ENCODE measurements around the gene FOXI1. TPM values are rescaled to one million over a fixed set of nuclear protein-coding genes. Genes with fewer than 3 reads are reported as not detected.

FOXI1 gene
- total RNA-seq, 1 donor from 2014 or later, result not detected

DNA sequence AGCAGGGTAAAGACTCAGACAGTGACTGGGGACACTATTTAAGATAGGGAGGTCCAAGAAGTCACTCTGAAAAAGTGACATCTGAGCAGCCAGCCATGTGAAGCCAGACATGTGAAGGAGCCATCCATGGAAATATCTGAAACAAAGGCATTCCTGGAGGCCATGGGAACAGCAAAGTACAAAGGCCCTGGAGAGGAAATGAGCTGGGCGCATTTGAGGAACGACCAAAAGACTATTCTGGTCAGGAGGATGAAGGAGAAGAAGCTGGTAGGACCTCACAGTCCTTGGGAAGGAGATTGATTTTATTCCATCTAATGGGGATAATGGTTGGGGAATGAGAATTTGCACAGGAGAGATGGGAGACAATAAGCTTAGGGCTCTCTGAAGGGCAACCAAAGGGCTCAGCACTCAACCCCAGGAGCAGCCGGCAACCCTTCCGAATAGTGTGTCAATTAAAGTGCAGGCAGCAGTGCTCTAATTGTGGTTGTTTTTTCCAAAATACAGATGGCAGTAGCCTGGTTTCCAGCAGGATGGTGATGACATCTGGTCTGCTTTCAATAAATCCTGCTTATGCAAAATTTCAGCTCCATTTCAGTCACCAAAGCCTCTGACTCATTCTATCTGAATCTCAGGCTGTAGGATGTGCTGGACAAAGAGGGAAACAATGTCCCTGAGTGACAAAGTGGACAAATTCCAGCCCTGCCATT, 26.7 kb downstream of the FOXI1 start:
- peaks cover 9% of the 10 kb centered on the region for H3K27me3 Mint-ChIP-seq
- no peaks in the 10 kb centered on the region for H3K4me1 Mint-ChIP-seq (ENCODE audit: unreplicated experiment)
- DNase-seq (ENCODE audit: extremely low spot score, unreplicated experiment), result no peak
- H3K9me3 Mint-ChIP-seq, result no peaks in the 10 kb centered on the region
- H3K27ac Mint-ChIP-seq, result no peak overlapping the region
- no peaks in the 10 kb centered on the region for H3K36me3 Mint-ChIP-seq
- no peak for TF ChIP-seq CTCF (conservative IDR thresholded peaks at IDR 0.05)
- H3K4me3 Mint-ChIP-seq, result no peak overlapping the region

- H3K4me3 Mint-ChIP-seq, result no peak overlapping the region
- TF ChIP-seq CTCF (conservative IDR thresholded peaks at IDR 0.05), result no peak
- H3K4me1 Mint-ChIP-seq (ENCODE audit: unreplicated experiment), result no peaks in the 10 kb centered on the region
- H3K27me3 Mint-ChIP-seq, result peaks cover 12% of the 10 kb centered on the region
- no peaks in the 10 kb centered on the region for H3K36me3 Mint-ChIP-seq
- no peak overlapping the region for H3K27ac Mint-ChIP-seq
- H3K9me3 Mint-ChIP-seq, result no peaks in the 10 kb centered on the region
- DNase-seq (ENCODE audit: extremely low spot score, unreplicated experiment), result no peak
These were observed 27.3 kb downstream of the FOXI1 start for GRCh38 chr5:170132976-170133448.

GRCh38 chr5:170135796-170136490, 30.2 kb downstream of the FOXI1 start:
- Mint-ChIP-seq H3K4me3 (no peak overlapping the region), H3K27ac (no peak overlapping the region), H3K4me1 (ENCODE audit: unreplicated experiment) (no peaks in the 10 kb centered on the region), H3K9me3 (no peaks in the 10 kb centered on the region), H3K27me3 (peaks cover 12% of the 10 kb centered on the region), H3K36me3 (no peaks in the 10 kb centered on the region)
- no peak for DNase-seq (ENCODE audit: extremely low spot score, unreplicated experiment)
- no peak for TF ChIP-seq CTCF (conservative IDR thresholded peaks at IDR 0.05)

- H3K27me3 Mint-ChIP-seq, result peaks cover 12% of the 10 kb centered on the region
- TF ChIP-seq CTCF (conservative IDR thresholded peaks at IDR 0.05), result no peak
These were observed 30.8 kb downstream of the FOXI1 start for GRCh38 chr5:170136506-170136905.

GRCh38 chr5:170137694-170138214, 32.1 kb downstream of the FOXI1 start:
- DNase-seq (ENCODE audit: extremely low spot score, unreplicated experiment), result no peak

More at GRCh38 chr5:170136506-170136905, 30.8 kb downstream of the FOXI1 start:
- DNase-seq (ENCODE audit: extremely low spot score, unreplicated experiment), result no peak
- no peaks in the 10 kb centered on the region for H3K36me3 Mint-ChIP-seq
- no peaks in the 10 kb centered on the region for H3K9me3 Mint-ChIP-seq
- H3K27ac Mint-ChIP-seq, result no peak overlapping the region
- H3K4me3 Mint-ChIP-seq, result no peak overlapping the region
- H3K4me1 Mint-ChIP-seq (ENCODE audit: unreplicated experiment), result no peaks in the 10 kb centered on the region

More at GRCh38 chr5:170137694-170138214, 32.1 kb downstream of the FOXI1 start:
- no peak overlapping the region for H3K4me3 Mint-ChIP-seq
- H3K4me1 Mint-ChIP-seq (ENCODE audit: unreplicated experiment), result no peaks in the 10 kb centered on the region
- peaks cover 12% of the 10 kb centered on the region for H3K27me3 Mint-ChIP-seq
- H3K27ac Mint-ChIP-seq, result no peak overlapping the region
- no peak for TF ChIP-seq CTCF (conservative IDR thresholded peaks at IDR 0.05)
- no peaks in the 10 kb centered on the region for H3K36me3 Mint-ChIP-seq
- H3K9me3 Mint-ChIP-seq, result no peaks in the 10 kb centered on the region

Data from type B pancreatic cell (in vitro differentiated cells).